H9 (cell line): ENCODE results near the gene ADGRL2. TPM values are rescaled to one million over a fixed set of nuclear protein-coding genes. Genes with fewer than 3 reads are reported as not detected.

Experiments
- DNase-seq: peaks from one replicate; pipeline ENCODE4 v3.0.0-alpha.2; 2017
- H2AFZ ChIP-seq: one replicate; pipeline ENCODE4 v1.6.1; 2013; ENCODE audit warnings: mild to moderate bottlenecking, low read length, control low read depth, moderate library complexity
- H2AK5ac ChIP-seq: 2 replicates; pipeline ENCODE4 v1.6.1; 2013; ENCODE audit warnings: low read length, control low read depth, mixed read lengths; ENCODE audit not compliant: insufficient read length
- H2BK120ac ChIP-seq: one replicate; pipeline ENCODE4 v1.6.1; 2013; ENCODE audit warnings: low read depth, mild to moderate bottlenecking, low read length, control low read depth, inconsistent platforms; ENCODE audit not compliant: poor library complexity, severe bottlenecking
- H2BK12ac ChIP-seq: 2 replicates; pipeline ENCODE4 v1.6.1; 2013; ENCODE audit warnings: low read length, control low read depth, mixed read lengths, low read depth; ENCODE audit not compliant: insufficient read length
- H2BK15ac ChIP-seq: 2 replicates; pipeline ENCODE4 v1.6.1; 2013; ENCODE audit warnings: low read depth, low read length, control low read depth
- H2BK20ac ChIP-seq: one replicate; pipeline ENCODE4 v1.6.1; 2013; ENCODE audit warnings: low read depth, mild to moderate bottlenecking, low read length, control low read depth, inconsistent platforms; ENCODE audit not compliant: poor library complexity, severe bottlenecking
- H2BK5ac ChIP-seq: 2 replicates; pipeline ENCODE4 v1.6.1; 2013; ENCODE audit warnings: low read length, control low read depth, mixed read lengths; ENCODE audit not compliant: insufficient read length
- H3K14ac ChIP-seq: 2 replicates; pipeline ENCODE4 v1.6.1; 2013; ENCODE audit warnings: low read length, control low read depth; ENCODE audit not compliant: insufficient read depth
- H3K18ac ChIP-seq: 2 replicates; pipeline ENCODE4 v1.6.1; 2013; ENCODE audit warnings: low read depth, mild to moderate bottlenecking, mixed read lengths, low read length, control low read depth; ENCODE audit not compliant: insufficient read length
- H3K23ac ChIP-seq: 2 replicates; pipeline ENCODE4 v1.6.1; 2013; ENCODE audit warnings: low read length, control low read depth, mixed read lengths, low read depth; ENCODE audit not compliant: insufficient read length
- H3K23me2 ChIP-seq: 2 replicates; pipeline ENCODE4 v1.6.1; 2013; ENCODE audit warnings: low read depth, mild to moderate bottlenecking, mixed read lengths, low read length, control low read depth; ENCODE audit not compliant: insufficient read length, poor library complexity, severe bottlenecking
- H3K27ac ChIP-seq: 2 replicates; pipeline ENCODE4 v1.5.1; 2013; ENCODE audit warnings: low read length, control low read depth, mixed read lengths, low read depth; ENCODE audit not compliant: insufficient read length
- H3K27me3 ChIP-seq: 2 replicates; pipeline ENCODE4 v1.6.1; 2013; ENCODE audit warnings: low read length, control low read depth, inconsistent platforms; ENCODE audit not compliant: insufficient read depth
- H3K4ac ChIP-seq: 2 replicates; pipeline ENCODE4 v1.6.1; 2013; ENCODE audit warnings: low read depth, mild to moderate bottlenecking, control low read depth, inconsistent platforms, low read length, moderate library complexity
- H3K4me1 ChIP-seq: 2 replicates; pipeline ENCODE4 v1.6.1; 2013; ENCODE audit warnings: low read length, control low read depth, inconsistent platforms; ENCODE audit not compliant: insufficient read depth
- H3K4me2 ChIP-seq: 2 replicates; pipeline ENCODE4 v1.6.1; 2013; ENCODE audit warnings: low read length, control low read depth, mixed read lengths; ENCODE audit not compliant: insufficient read length, insufficient read depth
- H3K56ac ChIP-seq: 2 replicates; pipeline ENCODE4 v1.6.1; 2013; ENCODE audit warnings: low read depth, mild to moderate bottlenecking, mixed read lengths, low read length, control low read depth; ENCODE audit not compliant: insufficient read length
- H3K79me1 ChIP-seq: 2 replicates; pipeline ENCODE4 v1.6.1; 2013; ENCODE audit warnings: low read depth, mild to moderate bottlenecking, moderate library complexity, low read length, control low read depth, inconsistent platforms; ENCODE audit not compliant: insufficient read depth, poor library complexity, severe bottlenecking
- H3K79me2 ChIP-seq: 2 replicates; pipeline ENCODE4 v1.6.1; 2013; ENCODE audit warnings: low read length, control low read depth, inconsistent platforms; ENCODE audit not compliant: insufficient read depth
- H3K9ac ChIP-seq: 2 replicates; pipeline ENCODE4 v1.6.1; 2013; ENCODE audit warnings: low read length, control low read depth, mixed read lengths; ENCODE audit not compliant: insufficient read length; ENCODE audit errors: extremely low read depth
- H3K9me3 ChIP-seq: one replicate; pipeline ENCODE4 v1.6.1; 2013; ENCODE audit warnings: low read depth, low read length, inconsistent platforms; ENCODE audit not compliant: control insufficient read depth
- H3T11ph ChIP-seq: one replicate; pipeline ENCODE4 v1.6.1; 2013; ENCODE audit warnings: mild to moderate bottlenecking, low read length, control low read depth, inconsistent platforms
- H4K20me1 ChIP-seq: one replicate; pipeline ENCODE4 v1.6.1; 2013; ENCODE audit not compliant: control insufficient read depth, insufficient read length, insufficient read depth
- H4K5ac ChIP-seq: 2 replicates; pipeline ENCODE4 v1.6.1; 2013; ENCODE audit warnings: low read depth, mild to moderate bottlenecking, mixed read lengths, low read length, control low read depth; ENCODE audit not compliant: insufficient read length
- H4K8ac ChIP-seq: replicated peaks from 2 replicates; pipeline ENCODE4 v1.6.1; 2013; ENCODE audit warnings: low read length, control low read depth, mixed read lengths, low read depth; ENCODE audit not compliant: insufficient read length
- H4K91ac ChIP-seq: 2 replicates; pipeline ENCODE4 v1.6.1; 2013; ENCODE audit warnings: low read depth, mild to moderate bottlenecking, moderate library complexity, mixed read lengths, low read length, control low read depth; ENCODE audit not compliant: insufficient read length
- H3K27ac Mint-ChIP-seq, 3 experiments: 2 replicates in 2 of 3; 3 replicates in 1 of 3; pipeline ENCODE4 v1.8.0; 2020 to 2021; ENCODE audit warnings: mixed read lengths in 3 of 3, mild to moderate bottlenecking in 1 of 3, moderate library complexity in 1 of 3
- H3K27me3 Mint-ChIP-seq: 2 replicates; pipeline ENCODE4 v1.8.0; 2021; ENCODE audit warnings: low read depth, mild to moderate bottlenecking, moderate library complexity, mixed read lengths
- H3K36me3 Mint-ChIP-seq, 3 experiments: 2 replicates in 2 of 3; 3 replicates in 1 of 3; pipeline ENCODE4 v1.8.0; 2020 to 2021; ENCODE audit warnings: low read depth in 3 of 3, mixed read lengths in 3 of 3; ENCODE audit not compliant: insufficient read depth in 1 of 3
- H3K4me1 Mint-ChIP-seq, 2 experiments: 2 replicates each; pipeline ENCODE4 v1.8.0; 2020; ENCODE audit warnings: mixed read lengths in 2 of 2
- H3K4me3 Mint-ChIP-seq, 2 experiments: 2 replicates in 1 of 2; 3 replicates in 1 of 2; pipeline ENCODE4 v1.8.0; 2020 to 2021; ENCODE audit warnings: mild to moderate bottlenecking in 2 of 2, mixed read lengths in 2 of 2, moderate library complexity in 1 of 2
- H3K9me3 Mint-ChIP-seq, 2 experiments: 2 replicates in 1 of 2; 3 replicates in 1 of 2; pipeline ENCODE4 v1.8.0; 2020; ENCODE audit warnings: mild to moderate bottlenecking in 2 of 2, mixed read lengths in 2 of 2, moderate library complexity in 1 of 2
- CTCF ChIP-seq: fragments of 200-600 bp; sonication (generic); conservative IDR thresholded peaks from 3 replicates; pipeline ENCODE4 v1.8.0; 2021; ENCODE audit warnings: antibody characterized with exemption, mild to moderate bottlenecking
- WGBS: extraction: QIAGEN DNeasy Blood & Tissue Kit; methylation state at CpG from one replicate; pipeline ENCODE4 v1.1.7; 2013; ENCODE audit warnings: missing lambda C conversion rate, low lambda C conversion rate, mixed read lengths; ENCODE audit not compliant: insufficient read length; ENCODE audit errors: extremely low coverage; 5-methylcytosine and 5-hydroxymethylcytosine counted together
- total RNA-seq: library from RNA; stranded (reverse); gene quantifications from 2 replicates; pipeline ENCODE4 v1.2.1, GENCODE V29; 2021

ADGRL2 gene
- total RNA-seq, 1 experiment from 2014 or later: 119 TPM

- Histone ChIP-seq H4K5ac (no peak overlapping the region), H4K91ac (no peak overlapping the region), H2BK120ac (no peak overlapping the region), H3K27me3 (no peaks in the 10 kb centered on the region), H3K4me1 (no peaks in the 10 kb centered on the region), H2AK5ac (no peak overlapping the region), H3K79me2 (peaks cover 18% of the 10 kb centered on the region; the same call in 1 of the 2 replicates), H3K18ac (no peak overlapping the region), H2AFZ (no peak overlapping the region), H2BK5ac (no peak overlapping the region), H3K79me1 (no peaks in the 10 kb centered on the region), H3T11ph (no peak overlapping the region), H4K8ac (no peak overlapping the region), H3K23me2 (no peaks in the 10 kb centered on the region), H2BK15ac (no peak overlapping the region), H2BK20ac (no peak overlapping the region), H3K14ac (no peak overlapping the region), H2BK12ac (no peak overlapping the region), H3K27ac (no peak overlapping the region), H3K4me2 (no peak overlapping the region), H3K9me3 (no peaks in the 10 kb centered on the region), H3K56ac (no peak overlapping the region), H3K23ac (no peak overlapping the region), H3K4ac (no peak overlapping the region), H4K20me1 (no peaks in the 10 kb centered on the region), H3K9ac (no peak overlapping the region)
- Mint-ChIP-seq H3K9me3 (no peaks in the 10 kb centered on the region), H3K4me3 (no peak overlapping the region), H3K36me3 (peaks cover 2 to 11% (median 4%) of the 10 kb centered on the region in 3 experiments; a peak in 5 of 7 replicates), H3K4me1 (peaks cover 45 to 56% of the 10 kb centered on the region in 2 experiments), H3K27me3 (no peaks in the 10 kb centered on the region), H3K27ac (peak overlapping the region in 2 of 3 experiments; percentile 13 to 18; a peak in 4 of 7 replicates)
- no peak for DNase-seq
- WGBS: 100% methylated on average over 1 of the region's 4 CpGs
- no peak for TF ChIP-seq CTCF
Measured at GRCh38 chr1:81833722-81834121, 33.0 kb downstream of the ADGRL2 start.
